KOPT-K1 (cell line): ENCODE measurements around the gene NXNL1.

Source experiments
- H3K27ac ChIP-seq: fragments of 200-600 bp; sonication (generic); 2 replicates; pipeline ENCODE4 v1.5.1; 2016; ENCODE audit warnings: antibody characterized with exemption, mild to moderate bottlenecking, low read depth, low read length; ENCODE audit not compliant: poor library complexity, severe bottlenecking
- H3K36me3 ChIP-seq: fragments of 200-600 bp; sonication (generic); 2 replicates; pipeline ENCODE4 v1.5.1; 2017; ENCODE audit warnings: antibody characterized with exemption, mild to moderate bottlenecking, low read length, moderate library complexity; ENCODE audit not compliant: insufficient read depth
- H3K9me3 ChIP-seq: fragments of 200-600 bp; sonication (generic); 2 replicates; pipeline ENCODE4 v1.5.1; 2017; ENCODE audit warnings: antibody characterized with exemption, low read length, mild to moderate bottlenecking; ENCODE audit not compliant: insufficient read depth, poor library complexity, severe bottlenecking

NXNL1 gene

DNA sequence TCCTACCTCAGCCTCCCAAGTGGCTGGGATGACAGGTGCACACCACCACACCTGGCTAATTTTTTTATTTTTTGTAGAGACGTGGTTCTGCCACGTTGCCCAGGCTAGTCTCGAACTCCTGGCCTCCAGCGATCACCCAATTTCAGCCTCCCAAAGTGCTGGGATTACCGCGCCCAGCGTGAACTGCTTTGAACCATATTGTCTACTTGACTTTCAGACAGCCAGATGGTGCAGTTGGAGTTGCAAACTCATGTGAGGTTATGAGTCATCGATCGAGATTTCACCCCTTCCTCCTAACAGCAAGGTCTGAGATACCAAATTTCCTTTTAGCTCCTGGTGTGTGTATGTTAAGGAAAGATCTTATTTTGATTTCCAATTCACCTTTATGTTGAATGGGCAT lies 12.3 kb upstream of the NXNL1 start:
- no peak overlapping the region for H3K27ac ChIP-seq
- no peaks in the 10 kb centered on the region for H3K9me3 ChIP-seq
- no peaks in the 10 kb centered on the region for H3K36me3 ChIP-seq

DNA sequence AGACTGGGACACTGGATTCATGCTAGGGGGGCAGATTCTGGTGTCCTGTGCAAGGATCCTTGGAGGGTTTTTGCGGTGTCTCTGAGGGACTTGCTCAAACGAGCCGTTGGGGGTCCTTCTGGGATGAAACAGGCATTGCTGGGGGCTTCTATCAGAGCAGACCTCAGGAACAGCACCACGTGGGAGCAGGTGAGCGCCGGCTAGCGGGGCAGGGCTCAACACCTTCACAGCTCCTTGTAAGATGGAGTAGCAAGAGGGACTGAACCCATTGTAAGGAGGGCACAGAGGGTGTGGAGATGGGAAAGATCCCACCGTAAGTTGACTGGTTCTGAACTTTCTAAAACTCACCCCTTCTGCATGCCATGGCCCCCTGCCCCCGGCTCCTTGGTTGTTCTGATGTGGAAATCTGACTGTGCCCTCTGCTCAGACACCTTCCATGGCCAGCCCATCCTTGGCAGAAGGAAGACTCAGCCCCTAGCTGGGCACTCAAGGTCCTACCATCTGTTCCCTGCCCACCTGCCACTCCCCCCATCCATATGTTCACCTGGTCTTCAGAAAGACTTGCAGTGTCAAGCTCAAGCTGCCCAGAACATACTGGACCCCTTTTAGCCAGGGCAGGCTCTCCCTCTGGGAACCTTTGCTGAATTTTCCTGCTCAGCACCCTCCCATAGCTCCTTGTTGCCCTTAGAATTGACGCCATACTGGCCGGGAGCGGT lies 10.8 kb upstream of the NXNL1 start:
- Histone ChIP-seq H3K36me3 (no peaks in the 10 kb centered on the region), H3K27ac (no peak overlapping the region), H3K9me3 (no peaks in the 10 kb centered on the region)

GRCh38 chr19:17470068-17470841 lies 9.5 kb upstream of the NXNL1 start, which contains the start of gene SLC27A1:
SLC27A1 (plus strand) TSS chr19:17470524; CDS start chr19:17470541, 17 bp downstream.
- Histone ChIP-seq H3K27ac (peak within 1 kb of the TSS; percentile 25), H3K9me3 (no peaks in the 10 kb centered on the region)

DNA sequence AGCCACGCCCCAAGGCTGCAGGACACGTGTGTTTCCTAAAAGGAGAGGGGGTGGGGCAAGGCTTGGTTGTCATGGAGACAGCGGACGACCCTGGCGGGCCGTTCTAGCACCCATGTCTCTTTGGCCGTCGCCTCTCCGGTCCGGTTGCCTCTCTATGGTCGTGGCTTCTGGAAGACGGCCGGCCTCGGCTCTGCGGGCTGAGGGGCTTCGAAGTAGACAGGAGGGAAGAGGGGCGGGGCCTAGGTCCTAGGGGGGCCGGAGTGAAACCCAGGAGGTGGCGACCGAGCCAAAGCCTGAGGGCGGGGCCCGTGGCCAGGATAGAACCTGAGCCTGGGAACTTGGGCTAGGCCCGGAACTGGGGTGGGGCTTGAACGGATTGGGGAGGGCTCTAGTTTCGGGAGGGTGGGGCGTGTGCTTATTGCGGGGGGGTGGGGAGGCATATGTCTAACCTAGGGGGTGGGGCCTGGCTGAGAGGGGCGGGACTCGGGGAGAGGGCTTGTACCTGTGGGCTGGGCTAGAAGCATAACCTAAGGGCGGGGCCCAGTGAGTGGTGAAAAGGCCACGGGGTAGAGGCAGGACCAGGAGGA lies 8.8 kb upstream of the NXNL1 start:
- H3K27ac ChIP-seq: no peak overlapping the region
- no peaks in the 10 kb centered on the region for H3K9me3 ChIP-seq
- no peaks in the 10 kb centered on the region for H3K36me3 ChIP-seq

More at GRCh38 chr19:17470068-17470841, 9.5 kb upstream of the NXNL1 start, which contains the start of gene SLC27A1:
- no peaks in the 10 kb centered on the region for H3K36me3 ChIP-seq

GRCh38 chr19:17469092-17469480 lies 8.4 kb upstream of the NXNL1 start:
- Histone ChIP-seq H3K27ac (no peak overlapping the region), H3K9me3 (no peaks in the 10 kb centered on the region), H3K36me3 (no peaks in the 10 kb centered on the region)

DNA sequence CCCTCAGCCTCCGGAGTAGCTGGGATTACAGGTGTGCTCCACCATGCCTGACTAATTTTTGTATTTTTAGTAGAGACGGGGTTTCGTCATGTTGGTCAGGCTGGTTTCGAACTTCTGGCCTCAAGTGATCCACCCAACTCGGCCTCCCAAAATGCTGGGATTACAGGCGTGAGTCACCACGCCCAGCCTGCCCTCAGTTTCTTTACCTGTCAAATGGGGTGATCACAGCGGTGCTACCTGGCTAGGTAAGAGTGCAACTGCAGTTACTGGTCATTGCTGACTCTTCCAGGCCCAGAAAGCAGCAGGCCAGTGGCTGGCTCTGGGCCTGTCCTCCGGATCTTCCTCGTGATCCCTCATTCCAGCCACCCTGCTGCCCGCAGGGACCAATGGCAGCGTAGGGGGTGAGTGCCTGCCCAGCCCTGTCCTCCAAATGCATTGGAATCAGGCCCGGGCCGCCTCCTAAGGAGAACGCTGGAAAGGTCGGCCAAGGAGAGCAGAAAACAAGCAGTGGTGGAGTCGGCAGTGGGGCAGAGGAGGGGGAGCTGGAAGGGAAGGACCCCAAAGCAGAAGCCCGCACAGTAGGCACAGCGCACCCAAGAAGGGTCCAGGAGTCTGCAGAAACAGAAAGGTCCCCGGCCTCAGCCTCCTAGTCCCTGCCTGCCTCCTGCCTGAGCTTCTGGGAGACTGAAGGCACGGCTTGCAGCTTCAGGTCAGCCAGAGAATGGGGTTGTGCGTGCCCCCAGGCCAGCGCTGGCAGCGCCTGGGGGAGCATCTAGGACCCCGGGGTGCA lies 7.8 kb upstream of the NXNL1 start:
- Histone ChIP-seq H3K27ac (no peak overlapping the region), H3K36me3 (no peaks in the 10 kb centered on the region), H3K9me3 (no peaks in the 10 kb centered on the region)

GRCh38 chr19:17467471-17468301 lies 7.0 kb upstream of the NXNL1 start:
- H3K9me3 ChIP-seq: no peaks in the 10 kb centered on the region
- H3K36me3 ChIP-seq: no peaks in the 10 kb centered on the region
- H3K27ac ChIP-seq: no peak overlapping the region

- Histone ChIP-seq H3K36me3 (no peaks in the 10 kb centered on the region), H3K27ac (no peak overlapping the region), H3K9me3 (no peaks in the 10 kb centered on the region)
Measured at GRCh38 chr19:17466487-17466850, 5.7 kb upstream of the NXNL1 start.

GRCh38 chr19:17458970-17459369 lies 1.8 kb downstream of the NXNL1 start:
- H3K36me3 ChIP-seq: no peaks in the 10 kb centered on the region
- no peaks in the 10 kb centered on the region for H3K9me3 ChIP-seq
- H3K27ac ChIP-seq: no peak overlapping the region

DNA sequence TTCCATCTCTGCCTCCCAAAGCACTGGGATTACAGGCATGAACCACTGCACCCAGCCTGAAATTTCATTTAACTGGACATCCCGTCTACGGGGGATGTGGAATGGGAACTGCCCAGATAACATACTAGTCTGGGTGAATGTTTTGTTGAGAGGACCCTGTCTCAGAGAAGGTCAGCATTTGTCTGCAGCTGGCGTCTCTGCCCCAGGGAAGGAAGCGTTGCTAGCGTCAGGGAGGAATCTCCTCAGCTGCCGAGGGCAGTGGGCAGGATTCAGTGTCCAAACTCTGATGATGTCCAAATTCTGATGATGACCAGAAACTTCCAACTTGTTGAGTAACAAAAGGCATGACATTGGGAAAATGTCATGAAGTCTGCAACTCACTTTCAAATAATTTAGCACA lies 3.1 kb downstream of the NXNL1 start:
- Histone ChIP-seq H3K36me3 (no peaks in the 10 kb centered on the region), H3K27ac (no peak overlapping the region), H3K9me3 (no peaks in the 10 kb centered on the region)

DNA sequence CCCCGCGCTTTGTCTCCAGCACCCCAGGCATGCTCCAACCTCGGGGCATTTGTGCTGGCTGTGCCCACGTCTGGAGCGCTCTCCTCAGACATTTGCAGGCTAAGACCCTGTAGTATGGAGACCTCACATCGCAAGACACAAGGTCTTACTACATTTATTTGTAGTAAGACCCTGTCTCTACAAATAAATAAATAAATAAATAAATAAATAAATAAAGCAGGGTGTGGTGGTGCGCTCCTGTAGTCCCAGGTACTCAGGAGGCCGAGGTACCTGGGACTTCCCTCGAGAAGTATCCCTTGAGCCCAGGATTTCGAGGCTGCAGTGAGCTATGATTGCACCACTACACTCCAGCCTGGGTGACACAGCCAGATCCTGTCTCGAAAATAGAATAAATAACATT lies 4.6 kb downstream of the NXNL1 start:
- Histone ChIP-seq H3K36me3 (no peaks in the 10 kb centered on the region), H3K9me3 (no peaks in the 10 kb centered on the region), H3K27ac (no peak overlapping the region)

- Histone ChIP-seq H3K9me3 (no peaks in the 10 kb centered on the region), H3K36me3 (no peaks in the 10 kb centered on the region), H3K27ac (no peak overlapping the region)
Measured at GRCh38 chr19:17455308-17456123, 5.2 kb downstream of the NXNL1 start.

GRCh38 chr19:17454576-17455071 lies 6.1 kb downstream of the NXNL1 start:
- no peak overlapping the region for H3K27ac ChIP-seq
- no peaks in the 10 kb centered on the region for H3K9me3 ChIP-seq
- no peaks in the 10 kb centered on the region for H3K36me3 ChIP-seq
